HG03460 (cell line): ENCODE data around the gene C1orf210.

Experiments
- ATAC-seq: cut with Tn5 transposase; IDR thresholded peaks from one replicate; pipeline ENCODE4 v1.9.1; 2021; ENCODE audit not compliant: unreplicated experiment

C1orf210 gene

GRCh38 chr1:43285269-43285990 lies at the start of gene C1orf210:
C1orf210 (minus strand) TSS chr1:43285581; CDS start chr1:43283270, 2,311 bp downstream.
- ATAC-seq = no peak

GRCh38 chr1:43334453-43335205 lies 49.2 kb upstream of the C1orf210 start:
- ATAC-seq = no peak

GRCh38 chr1:43331688-43332087 lies 46.3 kb upstream of the C1orf210 start:
- ATAC-seq = no peak

- no peak for ATAC-seq
These were observed 44.8 kb upstream of the C1orf210 start for GRCh38 chr1:43329995-43330751.

GRCh38 chr1:43327549-43328292 lies 42.3 kb upstream of the C1orf210 start:
- no peak for ATAC-seq

- ATAC-seq = no peak
These were observed 40.0 kb upstream of the C1orf210 start for GRCh38 chr1:43325381-43325780.

- no peak for ATAC-seq
These were observed 39.4 kb upstream of the C1orf210 start for GRCh38 chr1:43324810-43325209.

GRCh38 chr1:43322506-43322905 lies 37.1 kb upstream of the C1orf210 start:
- no peak for ATAC-seq

- no peak for ATAC-seq
These were observed 36.0 kb upstream of the C1orf210 start for GRCh38 chr1:43321331-43321891.

- ATAC-seq = no peak
These were observed 34.4 kb upstream of the C1orf210 start for GRCh38 chr1:43319766-43320165.

- no peak for ATAC-seq
These were observed 33.9 kb upstream of the C1orf210 start for GRCh38 chr1:43319288-43319687.

GRCh38 chr1:43318831-43319230 lies 33.5 kb upstream of the C1orf210 start:
- ATAC-seq = no peak

GRCh38 chr1:43317817-43318471 lies 32.6 kb upstream of the C1orf210 start:
- ATAC-seq = no peak

GRCh38 chr1:43316738-43317520 lies 31.5 kb upstream of the C1orf210 start:
- ATAC-seq = no peak

- no peak for ATAC-seq
These were observed 30.8 kb upstream of the C1orf210 start for GRCh38 chr1:43315963-43316737.

GRCh38 chr1:43315481-43315880 lies 30.1 kb upstream of the C1orf210 start:
- ATAC-seq = no peak

GRCh38 chr1:43314233-43314632 lies 28.9 kb upstream of the C1orf210 start:
- ATAC-seq = no peak

GRCh38 chr1:43313771-43314170 lies 28.4 kb upstream of the C1orf210 start:
- no peak for ATAC-seq
